DMS 273 (cell line): Measurements from ENCODE around the gene GABRB2.
"Not testable (repeated sequence)": the region's sequence is repeated elsewhere in the genome, so short reads cannot be mapped to it uniquely, and the experiment has no call there.

ENCODE experiments used
- DNase-seq: peaks from one replicate; lab custom pipeline; 2025; ENCODE audit not compliant: unreplicated experiment; lab: John Stamatoyannopoulos, UW

Gene GABRB2

GRCh38 chr5:161305601-161306000 is 240.9 kb downstream of the GABRB2 start:
- DNase-seq: no peak

DNA sequence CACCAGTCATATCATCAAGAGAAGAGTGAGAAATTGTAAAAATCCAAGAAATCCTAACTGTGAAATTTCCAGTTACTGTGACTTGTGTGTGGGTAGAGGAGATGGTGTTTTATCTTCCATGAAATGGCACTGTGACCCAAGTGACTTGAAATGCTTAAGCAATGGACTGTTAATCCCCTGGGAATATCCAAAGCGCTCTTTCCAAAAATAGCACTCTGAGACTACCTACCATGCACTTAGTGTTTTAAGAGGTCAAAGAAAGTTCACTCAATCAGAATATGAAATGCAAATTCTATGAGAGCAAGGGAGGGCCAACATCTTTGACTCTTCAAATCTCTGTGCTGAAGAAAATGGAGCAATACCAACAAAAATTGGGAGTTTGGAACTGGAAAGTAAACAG is 244.0 kb downstream of the GABRB2 start:
- no peak for DNase-seq

DNA sequence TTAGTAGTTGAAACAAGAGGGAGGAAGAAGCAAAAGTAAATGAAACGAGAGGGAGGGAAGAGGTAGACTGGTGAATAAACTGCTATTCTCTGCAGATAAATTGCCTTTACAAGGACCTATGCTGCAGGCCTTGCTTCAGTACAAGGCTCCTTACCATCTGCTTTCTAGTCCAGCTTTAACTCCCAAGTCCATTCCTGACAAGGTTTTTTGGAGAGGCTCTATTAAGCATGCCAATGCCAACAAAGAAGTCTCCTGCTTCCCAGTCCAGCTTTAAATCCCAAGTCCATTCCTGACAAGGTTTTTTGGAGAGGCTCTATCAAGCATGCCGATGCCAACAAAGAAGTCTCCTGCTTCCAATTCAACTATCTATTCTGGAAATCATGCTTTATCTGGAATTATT is 244.9 kb downstream of the GABRB2 start:
- DNase-seq: no peak

DNA sequence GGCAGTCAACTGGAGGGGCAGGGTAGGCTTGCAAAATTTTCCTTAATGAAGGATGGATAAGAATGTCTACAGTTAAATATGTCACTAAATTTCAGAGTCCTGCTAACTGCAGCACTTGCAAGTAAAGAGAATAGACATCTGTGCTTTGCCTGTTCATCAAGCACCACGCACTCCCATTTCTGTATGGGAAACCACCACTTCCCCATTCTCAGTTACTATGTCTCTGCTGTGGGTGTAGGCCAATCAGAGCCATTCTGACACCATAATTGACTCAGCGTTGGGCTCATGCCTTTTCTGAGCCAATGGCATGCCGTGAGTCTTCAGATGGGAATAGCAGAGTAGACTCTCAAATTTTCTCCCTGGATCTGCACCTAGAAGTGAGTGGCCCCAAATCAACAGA is 247.5 kb downstream of the GABRB2 start:
- no peak for DNase-seq

DNA sequence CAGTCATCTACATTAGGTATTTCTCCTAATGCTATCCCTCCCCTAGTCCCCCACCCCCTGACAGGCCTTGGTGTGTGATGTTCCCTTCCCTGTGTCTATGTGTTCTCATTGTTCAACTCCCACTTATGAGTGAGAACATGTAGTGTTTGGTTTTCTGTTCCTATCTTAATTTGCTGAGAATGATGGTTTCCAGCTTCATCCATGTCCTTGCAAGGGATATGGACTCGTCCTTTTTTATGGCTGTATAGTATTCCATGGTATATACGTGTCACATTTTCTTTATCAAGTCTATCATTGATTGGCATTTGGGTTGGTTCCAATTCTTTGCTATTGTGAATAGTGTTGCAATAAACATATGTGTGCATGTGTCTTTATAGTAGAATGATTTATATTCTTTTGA is 249.1 kb downstream of the GABRB2 start:
- DNase-seq: not testable (repeated sequence)

- no peak for DNase-seq
Observed at GRCh38 chr5:161295721-161296250, 250.7 kb downstream of the GABRB2 start.

DNA sequence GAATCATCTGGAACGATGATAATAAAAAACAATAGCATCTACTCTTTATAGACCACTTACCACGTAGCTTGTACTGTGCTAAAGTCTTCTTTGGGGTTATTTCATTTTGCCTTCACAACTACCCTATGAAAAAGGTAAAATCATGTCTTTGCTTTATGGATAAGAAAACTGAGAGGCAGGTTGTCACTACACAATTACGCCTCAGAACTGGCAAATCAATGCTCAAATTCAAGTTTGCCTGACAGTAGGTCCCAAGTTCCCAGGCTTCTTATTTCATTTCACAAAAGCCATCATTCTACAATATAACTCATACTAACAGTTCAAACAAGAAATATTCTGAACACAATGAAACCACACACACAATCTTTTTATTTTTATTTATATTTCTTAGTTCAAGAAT is 258.5 kb downstream of the GABRB2 start:
- DNase-seq: no peak

- DNase-seq: no peak
Observed at GRCh38 chr5:161287436-161287835, 259.1 kb downstream of the GABRB2 start.

- peak; percentile 38 for DNase-seq
Observed at GRCh38 chr5:161286066-161286655, 260.4 kb downstream of the GABRB2 start.

- no peak for DNase-seq
Observed at GRCh38 chr5:161284445-161284844, 262.1 kb downstream of the GABRB2 start.

GRCh38 chr5:161283296-161283695 is 263.2 kb downstream of the GABRB2 start:
- DNase-seq: no peak

DNA sequence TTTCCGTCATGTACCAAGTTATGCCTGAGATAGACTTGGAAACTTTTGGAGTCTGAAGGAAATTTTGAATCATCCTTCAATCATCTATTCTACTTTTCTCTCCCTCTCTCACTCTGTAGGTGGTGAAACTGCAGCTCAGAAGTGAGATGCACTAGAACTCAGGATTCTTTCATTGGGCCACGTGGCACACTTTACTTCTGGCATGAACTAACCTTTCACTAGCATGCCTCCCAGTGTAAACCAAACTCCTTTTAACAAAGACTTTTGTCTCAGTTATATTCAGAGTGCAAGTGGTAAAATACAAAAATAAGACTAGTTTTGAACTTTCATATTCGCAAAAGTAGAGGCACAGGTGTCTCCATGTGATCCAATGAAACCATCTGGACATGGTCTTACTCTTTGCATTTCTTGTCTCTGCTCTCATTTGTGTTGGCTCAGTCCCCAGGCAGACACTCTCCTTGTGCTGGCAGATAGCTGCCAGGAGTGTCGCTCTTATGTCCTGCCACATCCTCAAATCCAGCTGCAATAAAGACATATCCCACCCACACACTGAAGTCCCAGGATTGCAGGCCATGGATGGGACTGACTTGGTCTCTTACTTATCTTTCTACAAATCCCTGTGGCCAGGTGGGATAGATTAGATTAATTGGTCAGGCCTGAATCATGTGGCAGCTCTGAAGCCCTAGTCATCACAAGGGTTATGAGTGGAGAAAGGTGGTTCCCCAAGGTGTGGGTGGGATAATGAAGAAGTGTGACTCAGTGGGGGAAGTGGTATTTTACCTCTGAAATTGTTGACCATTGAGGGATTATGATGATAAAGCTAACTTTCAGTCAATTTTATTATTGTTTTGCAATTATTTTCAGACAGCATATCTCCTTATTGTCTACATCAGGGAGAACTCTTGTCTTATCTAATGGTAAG is 267.5 kb downstream of the GABRB2 start:
- peak; percentile 15 for DNase-seq

GRCh38 chr5:161277011-161277410 is 269.5 kb downstream of the GABRB2 start:
- DNase-seq: no peak

GRCh38 chr5:161274951-161275350 is 271.6 kb downstream of the GABRB2 start:
- DNase-seq: no peak

- no peak for DNase-seq
Observed at GRCh38 chr5:161273410-161273809, 273.1 kb downstream of the GABRB2 start.

GRCh38 chr5:161271816-161272215 is 274.7 kb downstream of the GABRB2 start:
- DNase-seq: peak; percentile 18

- DNase-seq: no peak
Observed at GRCh38 chr5:161269125-161269524, 277.4 kb downstream of the GABRB2 start.

DNA sequence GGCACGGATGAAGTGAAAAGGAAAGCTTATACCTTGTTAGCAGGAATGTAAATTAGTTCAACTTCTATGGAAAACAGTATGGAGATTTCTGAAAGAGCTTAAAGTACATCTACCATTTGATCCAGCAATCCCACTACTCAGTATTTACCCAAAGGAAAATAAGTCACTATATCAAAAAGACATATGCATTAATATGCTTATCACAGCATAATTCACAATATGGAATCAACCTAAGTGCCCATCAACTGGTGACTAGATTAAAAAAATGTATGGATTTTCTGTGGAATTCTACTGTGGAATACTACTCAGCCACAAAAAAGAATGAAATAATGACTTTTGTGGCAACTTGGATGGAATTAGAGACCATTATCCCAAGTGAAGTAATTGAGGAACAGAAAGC is 279.6 kb downstream of the GABRB2 start:
- DNase-seq: no peak

GRCh38 chr5:161265006-161265405 is 281.5 kb downstream of the GABRB2 start:
- no peak for DNase-seq

DNA sequence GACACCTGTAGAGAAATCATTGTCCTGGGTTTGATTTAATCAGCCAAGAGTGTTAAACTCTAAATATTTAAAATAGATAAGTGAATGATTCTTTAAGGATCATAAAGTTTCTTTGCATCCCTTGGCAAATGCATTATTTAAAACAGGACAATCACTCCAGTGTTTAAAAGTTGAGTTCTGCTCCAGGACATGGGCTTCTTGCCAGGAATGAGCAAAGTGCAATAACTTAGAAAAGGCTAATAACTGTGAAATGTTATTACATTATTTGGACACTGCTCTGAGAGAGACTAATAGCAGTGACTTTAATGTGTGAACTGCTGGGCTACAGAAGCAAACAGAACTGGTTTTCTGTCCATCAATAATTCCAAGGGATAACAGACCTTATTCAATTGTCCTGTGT is 283.3 kb downstream of the GABRB2 start:
- no peak for DNase-seq

DNA sequence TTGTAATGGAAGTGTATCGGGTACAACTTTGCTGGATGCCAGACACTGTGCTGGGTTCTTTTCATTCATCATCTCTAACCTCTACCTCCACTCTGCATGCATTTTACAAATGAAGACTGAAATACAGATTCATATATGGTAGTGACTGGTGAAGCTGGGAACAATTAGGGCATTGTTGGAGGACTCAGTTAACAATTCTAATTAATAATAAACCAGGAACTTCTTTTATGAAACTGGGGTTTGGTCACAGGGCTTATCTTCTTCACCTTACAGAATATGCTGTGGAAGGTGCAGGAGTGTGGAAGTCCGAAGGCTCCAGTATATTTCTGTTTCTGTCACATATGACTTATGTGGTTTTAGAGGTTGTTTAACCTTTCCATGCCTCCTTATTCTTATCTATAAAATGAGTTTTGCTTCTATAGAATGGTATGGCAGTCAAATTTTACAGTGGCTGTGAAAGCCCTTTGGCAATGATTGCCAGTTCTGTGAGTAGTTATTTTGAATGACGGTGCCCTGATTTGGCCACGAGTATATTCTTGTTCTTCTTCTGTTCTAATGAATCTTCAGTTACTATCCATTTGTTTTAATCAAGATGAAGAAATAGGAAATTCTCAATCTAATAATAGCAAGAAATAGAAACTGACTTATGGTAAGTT is 284.7 kb downstream of the GABRB2 start:
- no peak for DNase-seq

DNA sequence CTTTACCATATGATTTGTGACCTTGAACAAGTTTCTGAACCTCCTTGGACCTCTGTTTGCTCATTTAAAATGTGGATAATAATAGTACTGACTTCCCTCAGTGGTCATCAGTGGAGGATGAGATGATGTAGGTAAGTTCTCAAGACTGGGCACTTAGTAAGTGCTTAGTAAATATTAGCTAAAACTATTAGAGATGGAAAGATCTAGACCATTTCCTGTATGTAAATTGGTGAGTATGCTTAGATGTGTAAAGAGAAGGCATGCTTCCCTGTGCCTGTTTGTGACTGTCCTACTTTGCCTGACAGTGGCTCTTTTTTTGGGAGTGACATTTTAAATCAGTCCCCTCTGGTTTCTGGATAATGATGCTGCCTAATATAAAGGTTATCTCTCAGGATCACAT is 288.1 kb downstream of the GABRB2 start:
- DNase-seq: no peak
